ENCODE measurements around the gene AHCTF1.

The AHCTF1 gene

DNA sequence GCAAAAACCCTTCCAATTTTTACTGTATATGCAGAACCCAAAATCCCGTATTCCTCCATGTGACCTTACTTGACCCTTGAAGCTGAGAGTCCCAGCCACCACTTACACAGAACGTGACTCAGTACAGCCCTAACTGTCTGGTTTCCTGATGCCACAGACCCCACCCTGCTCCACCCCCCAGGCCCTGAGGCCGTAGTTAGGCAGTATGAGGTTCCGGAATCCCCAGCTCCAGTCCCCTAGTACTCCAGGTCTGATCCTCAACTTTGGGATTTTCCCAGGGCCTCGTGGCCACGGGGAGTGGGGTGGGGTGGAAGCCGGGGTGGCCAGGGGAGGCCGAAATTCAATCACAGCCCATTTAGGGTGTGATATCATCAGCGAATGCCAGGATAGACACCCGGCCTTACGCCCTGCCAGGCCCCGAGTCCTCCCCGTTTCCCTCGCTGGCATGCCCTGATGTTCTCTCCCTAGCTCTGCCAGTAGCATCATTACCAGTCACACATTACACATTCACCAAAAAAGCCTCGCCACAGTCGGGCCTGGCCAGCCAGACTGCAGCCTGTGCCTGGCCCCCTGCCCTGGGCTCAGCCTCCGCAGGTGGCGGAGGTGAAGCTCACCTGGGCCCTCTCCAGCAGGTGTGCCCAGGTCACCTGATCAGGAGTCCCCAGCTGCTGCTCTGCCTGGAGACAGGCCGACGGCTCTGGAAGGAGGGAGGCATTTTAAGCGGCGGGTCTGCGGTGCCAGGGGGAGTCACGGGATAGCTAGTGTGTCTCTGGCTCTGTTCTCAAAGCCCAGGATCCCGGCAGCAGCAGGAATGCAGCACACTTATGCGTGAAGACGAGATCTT is 136.7 kb downstream of the AHCTF1 start:
- Histone ChIP-seq H4K8ac (ENCODE audit: low read depth, low read length) (no peak overlapping the region), H3K4ac (ENCODE audit: low read depth, low read length) (no peak overlapping the region), H3K4me1 (ENCODE audit: control insufficient read depth in 1 of 2, insufficient read depth in 2 of 2, low read length in 2 of 2) (peaks cover 7% of the 10 kb centered on the region in 2 experiments), H3K36me3 (ENCODE audit: control insufficient read depth in 1 of 2, insufficient read depth in 2 of 2, low read length in 2 of 2) (no peaks in the 10 kb centered on the region), H3K18ac (ENCODE audit: low read length) (no peak overlapping the region), H3K79me1 (ENCODE audit: low read length) (no peaks in the 10 kb centered on the region), H3K4me2 (ENCODE audit: low read length) (no peak overlapping the region), H3K79me2 (ENCODE audit: control insufficient read depth, insufficient read depth, low read length, poor library complexity) (no peaks in the 10 kb centered on the region), H2AK5ac (ENCODE audit: low read length) (no peak overlapping the region), H3K27me3 (ENCODE audit: insufficient read depth, low read length) (no peaks in the 10 kb centered on the region), H2AFZ (ENCODE audit: insufficient read depth, low read length, poor library complexity) (no peak overlapping the region), H3K4me3 (ENCODE audit: low read depth, low read length) (no peak overlapping the region), H4K91ac (ENCODE audit: low read depth, low read length) (no peak overlapping the region), H3K9me3 (ENCODE audit: insufficient read depth, low read depth, low read length) (no peaks in the 10 kb centered on the region), H3K27ac (ENCODE audit: low read depth, low read length) (no peak overlapping the region), H2BK12ac (ENCODE audit: low read length) (no peak overlapping the region), H3K14ac (ENCODE audit: low read length) (no peak overlapping the region), H3K9ac (ENCODE audit: low read length) (no peak overlapping the region), H4K12ac (ENCODE audit: low read depth, low read length) (no peak overlapping the region), H2BK120ac (ENCODE audit: insufficient read depth, low read length, poor library complexity) (no peak overlapping the region), H2BK5ac (ENCODE audit: low read depth, low read length, poor library complexity) (no peak overlapping the region), H3K23ac (ENCODE audit: low read length) (no peak overlapping the region)
- no CpG with 5 or more reads among the region's 27 CpGs for WGBS (ENCODE audit: extremely low coverage, insufficient coverage, insufficient read length)
- DNase-seq = peak; percentile 7 to 32

DNA sequence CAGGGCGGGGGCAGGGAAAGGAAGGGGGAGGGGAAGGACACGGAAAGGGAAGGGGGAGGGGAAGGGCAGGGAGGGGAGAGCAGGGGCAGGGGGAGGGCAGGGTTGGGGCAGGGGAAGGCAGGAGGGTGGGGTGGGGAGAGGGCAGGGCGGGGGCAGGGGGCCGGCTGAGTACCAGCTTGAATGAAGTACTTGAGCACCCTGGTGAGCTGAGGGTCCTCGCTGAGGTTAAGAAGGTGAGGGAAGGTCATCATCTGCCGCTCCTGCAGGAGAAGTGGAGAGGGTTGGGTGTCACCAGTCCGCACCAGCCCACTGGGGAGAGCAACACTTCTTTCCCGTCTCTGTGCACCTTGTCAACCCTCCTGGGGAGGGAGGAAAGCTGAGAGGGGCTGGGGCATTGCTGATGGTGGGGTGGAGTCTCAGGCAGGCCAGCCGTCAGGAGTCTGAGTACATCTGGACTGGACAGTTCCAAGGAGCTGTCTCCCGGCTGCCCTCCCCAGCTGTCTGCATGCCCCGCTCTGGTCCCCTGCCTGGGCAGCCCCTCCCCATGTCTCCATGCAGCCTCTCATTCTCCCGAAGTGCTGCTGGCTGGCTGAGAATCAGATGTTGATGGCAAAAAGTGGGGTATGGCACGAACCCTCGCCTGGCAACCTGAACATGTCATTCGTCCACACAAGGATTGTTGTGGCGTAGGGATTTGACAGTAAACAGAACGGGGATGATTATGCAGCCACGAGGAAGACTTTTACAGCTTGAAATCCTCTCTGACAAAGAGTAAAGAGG is 137.5 kb downstream of the AHCTF1 start:
- Histone ChIP-seq H4K12ac (ENCODE audit: low read depth, low read length) (no peak overlapping the region), H3K4me3 (ENCODE audit: low read depth, low read length) (no peak overlapping the region), H3K4me1 (ENCODE audit: control insufficient read depth in 1 of 2, insufficient read depth in 2 of 2, low read length in 2 of 2) (peaks cover 7% of the 10 kb centered on the region in 2 experiments), H2BK5ac (ENCODE audit: low read depth, low read length, poor library complexity) (no peak overlapping the region), H3K9ac (ENCODE audit: low read length) (no peak overlapping the region), H3K14ac (ENCODE audit: low read length) (no peak overlapping the region), H3K79me1 (ENCODE audit: low read length) (no peaks in the 10 kb centered on the region), H2BK120ac (ENCODE audit: insufficient read depth, low read length, poor library complexity) (no peak overlapping the region), H3K23ac (ENCODE audit: low read length) (no peak overlapping the region), H4K8ac (ENCODE audit: low read depth, low read length) (no peak overlapping the region), H3K27me3 (ENCODE audit: insufficient read depth, low read length) (no peaks in the 10 kb centered on the region), H2AFZ (ENCODE audit: insufficient read depth, low read length, poor library complexity) (no peak overlapping the region), H3K4me2 (ENCODE audit: low read length) (no peak overlapping the region), H3K9me3 (ENCODE audit: insufficient read depth, low read depth, low read length) (no peaks in the 10 kb centered on the region), H3K36me3 (ENCODE audit: control insufficient read depth in 1 of 2, insufficient read depth in 2 of 2, low read length in 2 of 2) (no peaks in the 10 kb centered on the region), H2AK5ac (ENCODE audit: low read length) (no peak overlapping the region), H4K91ac (ENCODE audit: low read depth, low read length) (no peak overlapping the region), H3K4ac (ENCODE audit: low read depth, low read length) (no peak overlapping the region), H3K18ac (ENCODE audit: low read length) (no peak overlapping the region), H2BK12ac (ENCODE audit: low read length) (no peak overlapping the region), H3K79me2 (ENCODE audit: control insufficient read depth, insufficient read depth, low read length, poor library complexity) (no peaks in the 10 kb centered on the region), H3K27ac (ENCODE audit: low read depth, low read length) (no peak overlapping the region)
- WGBS (ENCODE audit: extremely low coverage, insufficient coverage, insufficient read length) = no CpG with 5 or more reads among the region's 18 CpGs
- DNase-seq = no peak

DNA sequence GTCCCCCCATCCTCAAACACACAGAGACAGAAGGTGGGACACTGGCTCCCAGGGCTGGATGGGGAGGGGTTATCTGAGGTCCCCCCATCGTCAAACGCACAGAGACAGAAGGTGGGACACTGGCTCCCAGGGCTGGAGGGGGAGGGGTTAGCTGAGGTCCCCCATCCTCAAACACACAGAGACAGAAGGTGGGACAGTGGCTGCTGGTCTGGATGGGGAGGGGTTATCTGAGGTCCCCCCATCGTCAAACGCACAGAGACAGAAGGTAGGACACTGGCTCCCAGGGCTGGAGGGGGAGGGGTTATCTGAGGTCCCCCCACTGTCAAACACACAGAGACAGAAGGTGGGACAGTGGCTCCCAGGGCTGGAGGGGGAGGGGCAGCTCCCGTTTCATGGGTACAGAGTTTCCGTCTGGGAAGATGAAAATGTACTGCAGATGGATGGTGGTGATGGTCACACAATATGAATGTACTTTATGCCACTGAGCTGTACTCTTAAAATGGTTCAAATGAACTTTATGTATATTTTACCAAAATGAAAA is 138.3 kb downstream of the AHCTF1 start:
- H4K91ac ChIP-seq (ENCODE audit: low read depth, low read length) = no peak overlapping the region
- no peak overlapping the region for H2BK5ac ChIP-seq (ENCODE audit: low read depth, low read length, poor library complexity)
- H3K18ac ChIP-seq (ENCODE audit: low read length) = no peak overlapping the region
- H3K4me3 ChIP-seq (ENCODE audit: low read depth, low read length) = no peak overlapping the region
- H3K14ac ChIP-seq (ENCODE audit: low read length) = no peak overlapping the region
- H2AK5ac ChIP-seq (ENCODE audit: low read length) = no peak overlapping the region
- no peak overlapping the region for H3K4me2 ChIP-seq (ENCODE audit: low read length)
- no peaks in the 10 kb centered on the region for H3K9me3 ChIP-seq (ENCODE audit: insufficient read depth, low read depth, low read length)
- no peak overlapping the region for H2BK12ac ChIP-seq (ENCODE audit: low read length)
- H4K12ac ChIP-seq (ENCODE audit: low read depth, low read length) = no peak overlapping the region
- H3K23ac ChIP-seq (ENCODE audit: low read length) = no peak overlapping the region
- no peak overlapping the region for H3K27ac ChIP-seq (ENCODE audit: low read depth, low read length)
- peaks cover 10 to 12% of the 10 kb centered on the region in 2 experiments for H3K4me1 ChIP-seq (ENCODE audit: control insufficient read depth in 1 of 2, insufficient read depth in 2 of 2, low read length in 2 of 2)
- WGBS (ENCODE audit: extremely low coverage, insufficient coverage, insufficient read length) = no CpG with 5 or more reads among the region's 6 CpGs
- no peaks in the 10 kb centered on the region for H3K27me3 ChIP-seq (ENCODE audit: insufficient read depth, low read length)
- H4K8ac ChIP-seq (ENCODE audit: low read depth, low read length) = no peak overlapping the region
- H2BK120ac ChIP-seq (ENCODE audit: insufficient read depth, low read length, poor library complexity) = no peak overlapping the region
- H3K9ac ChIP-seq (ENCODE audit: low read length) = no peak overlapping the region
- no peaks in the 10 kb centered on the region for H3K36me3 ChIP-seq (ENCODE audit: control insufficient read depth in 1 of 2, insufficient read depth in 2 of 2, low read length in 2 of 2)
- H3K79me2 ChIP-seq (ENCODE audit: control insufficient read depth, insufficient read depth, low read length, poor library complexity) = no peaks in the 10 kb centered on the region
- H3K4ac ChIP-seq (ENCODE audit: low read depth, low read length) = no peak overlapping the region
- DNase-seq = no peak
- H2AFZ ChIP-seq (ENCODE audit: insufficient read depth, low read length, poor library complexity) = no peak overlapping the region
- no peaks in the 10 kb centered on the region for H3K79me1 ChIP-seq (ENCODE audit: low read length)

DNA sequence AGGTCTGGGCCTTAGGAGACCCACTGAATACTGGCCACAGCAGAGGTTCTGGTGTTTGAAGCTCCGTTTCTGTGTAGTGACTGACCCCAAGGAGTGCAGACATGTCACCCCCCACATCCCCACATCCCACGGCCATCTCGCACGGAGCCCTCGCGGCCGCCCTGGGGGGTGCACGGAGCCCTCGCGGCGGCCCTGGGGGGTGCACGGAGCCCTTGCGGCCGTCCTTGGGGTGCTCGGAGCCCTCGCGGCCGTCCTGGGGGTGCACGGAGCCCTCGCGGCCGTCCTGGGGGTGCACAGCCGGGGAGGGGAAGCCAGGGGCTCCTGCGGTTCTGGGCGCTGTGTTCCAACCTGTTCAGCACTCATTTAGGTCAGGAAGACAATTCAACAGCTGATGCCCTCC is 139.1 kb downstream of the AHCTF1 start:
- Histone ChIP-seq H3K14ac (ENCODE audit: low read length) (no peak overlapping the region), H3K36me3 (ENCODE audit: control insufficient read depth in 1 of 2, insufficient read depth in 2 of 2, low read length in 2 of 2) (no peaks in the 10 kb centered on the region), H3K27ac (ENCODE audit: low read depth, low read length) (no peak overlapping the region), H3K4me2 (ENCODE audit: low read length) (no peak overlapping the region), H4K91ac (ENCODE audit: low read depth, low read length) (no peak overlapping the region), H4K12ac (ENCODE audit: low read depth, low read length) (no peak overlapping the region), H2BK5ac (ENCODE audit: low read depth, low read length, poor library complexity) (no peak overlapping the region), H3K23ac (ENCODE audit: low read length) (no peak overlapping the region), H2AFZ (ENCODE audit: insufficient read depth, low read length, poor library complexity) (no peak overlapping the region), H3K79me2 (ENCODE audit: control insufficient read depth, insufficient read depth, low read length, poor library complexity) (no peaks in the 10 kb centered on the region), H2BK12ac (ENCODE audit: low read length) (no peak overlapping the region), H3K18ac (ENCODE audit: low read length) (no peak overlapping the region), H2AK5ac (ENCODE audit: low read length) (no peak overlapping the region), H3K4me3 (ENCODE audit: low read depth, low read length) (no peak overlapping the region), H3K9ac (ENCODE audit: low read length) (no peak overlapping the region), H3K79me1 (ENCODE audit: low read length) (no peaks in the 10 kb centered on the region), H4K8ac (ENCODE audit: low read depth, low read length) (no peak overlapping the region), H3K9me3 (ENCODE audit: insufficient read depth, low read depth, low read length) (no peaks in the 10 kb centered on the region), H2BK120ac (ENCODE audit: insufficient read depth, low read length, poor library complexity) (no peak overlapping the region), H3K4me1 (ENCODE audit: control insufficient read depth in 1 of 2, insufficient read depth in 2 of 2, low read length in 2 of 2) (peaks cover 10 to 11% of the 10 kb centered on the region in 2 experiments), H3K27me3 (ENCODE audit: insufficient read depth, low read length) (no peaks in the 10 kb centered on the region), H3K4ac (ENCODE audit: low read depth, low read length) (no peak overlapping the region)
- no peak for DNase-seq
- no CpG with 5 or more reads among the region's 25 CpGs for WGBS (ENCODE audit: extremely low coverage, insufficient coverage, insufficient read length)

All from trophoblast cell (in vitro differentiated cells and primary cell).